ENCODE data around the gene SELL. TPM values are rescaled to one million over a fixed set of nuclear protein-coding genes. Genes with fewer than 3 reads are reported as not detected.
A peak's percentile ranks its signal among the peaks of the same experiment; 100 is the strongest.
"Not testable (repeated sequence)": the region's sequence is repeated elsewhere in the genome, so short reads cannot be mapped to it uniquely, and the experiment has no call there.

Gene SELL
- polyA plus RNA-seq (ENCODE audit: insufficient read length in 4 of 4): 1 to 10 TPM; 2.6 to 4.7 (median 3.2) TPM

DNA sequence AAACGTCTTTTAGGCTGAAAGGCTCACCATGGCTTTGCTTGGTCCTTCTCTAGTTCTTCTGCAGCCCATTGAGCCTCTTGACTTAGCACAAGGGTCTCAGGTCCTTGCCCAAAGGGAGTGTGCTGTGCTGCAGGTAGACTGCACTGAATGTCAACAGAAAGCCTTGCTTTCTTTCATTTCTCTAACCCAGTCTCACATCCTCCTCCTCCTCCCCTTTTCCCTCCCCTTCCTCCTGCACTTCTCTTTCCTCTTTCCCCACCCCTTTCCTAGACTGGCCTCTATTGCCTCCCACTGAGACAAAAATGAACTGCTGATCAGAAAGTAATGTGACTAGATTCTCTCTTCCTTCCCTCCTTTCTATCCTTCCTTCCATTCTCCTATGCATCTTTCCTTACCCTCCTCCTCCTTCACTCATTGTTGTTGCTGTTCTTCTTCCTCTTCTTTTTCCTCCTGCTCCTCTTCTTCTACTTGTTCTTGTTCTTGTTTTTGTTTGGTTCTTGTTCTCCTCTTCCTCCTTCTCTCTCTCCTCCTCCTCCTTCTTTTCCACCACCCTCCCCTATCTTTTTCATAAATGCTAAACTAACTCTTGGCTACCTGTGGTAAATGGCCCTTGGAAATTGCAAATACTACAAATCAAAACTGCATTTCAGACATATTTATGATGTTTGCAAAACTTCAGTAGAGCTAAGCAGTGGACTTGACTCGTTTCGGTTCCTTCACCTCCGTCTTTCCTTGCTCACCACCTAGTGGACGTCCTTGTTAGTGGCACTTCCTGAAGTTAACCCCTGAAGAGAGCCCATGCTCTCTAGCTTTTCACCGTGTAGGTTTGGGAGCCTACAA lies at the start of gene SELL:
TSS of gene SELL (minus strand) at position 152 of the 840 bp plus-strand sequence. CDS start at position 30, 122 bp downstream.
- peak; percentile 6 to 40 (median 17) for DNase-seq (ENCODE audit: low read depth in 4 of 4, low spot score in 3 of 4)

DNA sequence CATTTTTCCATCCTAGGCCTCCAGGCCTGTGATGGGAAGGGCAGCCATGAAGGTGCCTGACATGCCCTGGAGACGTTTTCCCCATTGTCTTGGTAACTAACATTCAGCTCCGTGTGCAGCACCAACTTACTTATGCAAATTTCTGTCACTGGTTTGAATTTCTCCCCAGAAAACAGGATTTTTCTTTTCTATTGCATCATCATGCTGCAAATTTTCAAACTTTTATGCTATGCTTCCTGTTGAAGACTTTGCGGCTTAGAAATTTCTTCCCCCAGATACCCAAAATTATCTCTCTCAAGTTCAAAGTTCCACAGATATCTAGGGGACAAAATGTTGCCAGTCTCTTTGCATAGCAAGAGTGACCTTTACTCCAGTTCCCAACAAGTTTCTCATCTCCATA lies 47.6 kb upstream of the SELL start:
- no peak for DNase-seq (ENCODE audit: low read depth in 4 of 4, low spot score in 3 of 4)

DNA sequence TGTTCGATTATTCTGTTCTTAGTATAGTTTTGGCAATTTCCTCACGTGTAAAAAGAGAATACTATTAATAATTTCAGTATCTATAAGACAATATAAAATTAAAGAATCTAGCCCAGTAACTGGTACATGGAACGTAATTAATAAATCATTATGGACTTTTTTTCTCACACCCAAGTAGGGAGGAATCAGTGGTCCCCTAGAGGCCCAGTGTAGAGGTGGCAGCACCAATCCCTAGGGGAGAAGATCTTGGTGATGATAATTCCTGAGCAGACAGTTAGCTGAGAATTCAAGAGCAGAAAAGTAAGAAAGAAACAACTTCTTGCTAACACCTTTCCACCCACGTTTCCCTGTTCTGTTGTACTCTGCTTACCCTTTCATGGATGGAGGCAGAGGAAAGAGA lies 42.1 kb upstream of the SELL start:
- DNase-seq (ENCODE audit: low read depth in 4 of 4, low spot score in 3 of 4): no peak

DNA sequence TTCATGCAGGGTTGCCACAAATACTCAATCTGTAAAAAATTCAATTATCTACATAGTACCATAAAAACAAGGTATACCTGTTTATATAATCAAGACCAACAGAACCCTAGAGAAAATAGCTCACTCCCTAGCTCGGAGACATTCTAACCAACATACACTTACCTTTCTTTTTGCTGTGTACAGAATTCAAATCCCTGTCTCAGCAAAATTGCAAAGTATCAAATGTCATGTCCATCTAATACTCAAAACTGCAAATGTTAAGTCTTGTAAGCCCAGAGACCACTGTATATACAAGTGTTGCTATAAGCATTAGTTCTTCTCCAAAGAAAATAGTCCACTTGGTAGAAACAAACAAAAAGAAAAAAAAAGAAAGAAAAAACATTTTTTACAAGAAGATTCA lies 38.6 kb upstream of the SELL start:
- no peak for DNase-seq (ENCODE audit: low read depth in 4 of 4, low spot score in 3 of 4)

DNA sequence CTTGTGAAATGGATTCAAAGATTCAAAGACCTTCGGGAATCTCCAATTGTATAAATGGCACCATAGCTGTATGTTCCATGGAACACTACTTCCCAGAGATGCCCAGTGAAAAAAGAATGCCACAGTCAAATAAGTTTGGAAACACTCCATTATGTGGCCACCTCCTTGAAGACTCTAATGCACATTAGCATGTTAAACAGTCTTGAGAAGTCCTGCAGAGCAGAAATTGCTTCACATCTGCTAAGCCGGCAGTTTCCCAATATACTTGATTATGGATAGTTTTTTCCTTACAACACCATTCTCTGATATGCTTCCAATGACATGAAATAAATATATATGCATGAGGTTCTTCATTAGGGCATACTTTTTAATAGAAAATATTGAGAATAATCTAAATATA lies 35.1 kb upstream of the SELL start:
- DNase-seq (ENCODE audit: low read depth in 4 of 4, low spot score in 3 of 4): no peak

DNA sequence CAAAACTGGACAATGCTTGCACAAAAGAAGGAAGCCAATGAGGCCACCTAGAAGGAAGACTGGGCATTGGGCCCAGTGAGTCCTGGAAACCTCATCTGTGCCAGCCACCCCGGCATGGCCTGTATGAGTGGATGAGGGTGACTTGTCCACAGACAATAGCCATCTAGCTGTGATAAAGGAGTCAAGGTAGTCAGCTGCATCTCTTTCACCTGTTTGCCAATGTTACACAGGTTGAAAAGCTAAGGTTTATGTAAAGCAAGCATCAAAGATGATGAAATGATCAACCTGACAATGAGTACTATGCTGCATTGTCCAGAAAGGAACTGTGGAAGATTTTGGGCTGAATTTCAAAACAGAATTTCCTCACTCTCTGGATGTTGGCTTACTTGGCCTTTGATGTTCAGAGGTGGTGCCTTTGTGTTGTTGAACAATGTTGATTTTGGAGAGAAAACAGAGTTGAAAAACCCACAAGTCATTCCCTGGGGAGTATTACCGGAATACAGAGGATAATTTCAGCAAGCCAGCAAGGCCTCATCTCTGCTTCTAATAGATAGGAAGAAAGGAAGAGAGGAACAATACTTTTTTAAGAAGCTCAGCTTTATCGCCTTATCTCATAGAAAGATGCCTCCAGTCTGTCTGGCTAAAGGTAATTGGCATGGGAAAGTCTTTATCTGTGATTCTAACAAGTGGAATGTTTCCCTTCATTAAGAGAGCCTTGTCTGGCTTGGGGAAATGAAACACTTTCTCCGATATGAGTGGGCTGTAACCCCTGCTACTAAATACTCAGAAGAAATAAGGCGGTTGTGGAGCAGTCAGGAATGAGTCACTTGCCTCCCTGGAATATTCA lies 33.8 kb upstream of the SELL start:
- DNase-seq (ENCODE audit: low read depth in 4 of 4, low spot score in 3 of 4): no peak

DNA sequence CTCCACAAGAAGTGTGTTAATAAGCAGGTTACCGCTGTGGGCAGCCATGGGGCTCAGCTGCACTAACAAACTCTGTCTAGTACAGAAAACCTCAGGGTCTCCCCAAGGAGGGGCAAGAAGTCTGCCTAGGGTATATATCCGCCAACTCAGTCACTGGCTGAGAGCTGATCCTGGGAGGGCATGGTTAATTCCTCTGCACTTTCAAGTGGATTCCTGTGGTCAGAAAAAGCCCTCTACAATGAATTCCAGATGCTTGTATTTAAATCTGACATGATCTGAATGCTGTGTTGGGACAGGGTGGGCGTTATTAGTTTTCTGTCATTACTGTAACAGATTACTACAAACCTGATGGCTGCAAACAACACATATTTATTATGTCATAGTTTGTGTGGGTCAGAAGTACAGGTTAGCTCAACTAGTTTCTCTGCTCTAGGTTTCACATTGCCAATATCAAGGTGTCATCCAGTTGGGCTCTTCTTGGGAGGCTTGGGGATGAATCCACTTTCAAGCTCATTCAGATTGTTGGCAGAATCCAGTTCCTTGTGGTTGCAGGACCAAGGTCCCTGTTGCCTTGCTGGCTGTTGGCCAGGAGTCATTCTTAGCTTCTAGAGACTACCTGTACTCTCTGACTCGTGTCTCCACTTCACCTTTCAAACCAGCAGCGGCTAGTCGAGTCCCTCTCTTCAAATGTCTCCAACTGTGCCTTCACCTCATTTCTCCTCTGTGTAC lies 30.4 kb upstream of the SELL start:
- DNase-seq (ENCODE audit: low read depth in 4 of 4, low spot score in 3 of 4): no peak

DNA sequence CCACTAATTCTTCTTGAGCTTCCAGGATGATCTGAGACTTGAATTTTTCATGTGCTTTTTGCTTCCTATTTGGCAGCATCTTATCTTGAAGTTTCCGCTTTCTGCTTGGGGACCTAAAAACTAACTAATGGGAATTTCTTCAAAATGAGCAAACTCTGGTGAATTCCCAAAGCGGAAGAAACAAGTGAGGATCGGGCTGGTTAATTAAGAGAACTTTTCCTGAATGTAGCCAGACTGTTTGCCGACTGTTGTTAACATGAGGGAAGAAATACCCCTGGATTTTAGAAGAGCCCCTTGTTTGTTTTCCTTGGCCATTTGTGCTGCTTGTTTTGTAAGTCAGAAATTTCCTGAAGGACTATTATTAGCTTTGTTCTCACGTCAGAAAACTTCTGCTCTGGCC lies 28.6 kb upstream of the SELL start:
- DNase-seq (ENCODE audit: low read depth in 4 of 4, low spot score in 3 of 4): no peak

DNA sequence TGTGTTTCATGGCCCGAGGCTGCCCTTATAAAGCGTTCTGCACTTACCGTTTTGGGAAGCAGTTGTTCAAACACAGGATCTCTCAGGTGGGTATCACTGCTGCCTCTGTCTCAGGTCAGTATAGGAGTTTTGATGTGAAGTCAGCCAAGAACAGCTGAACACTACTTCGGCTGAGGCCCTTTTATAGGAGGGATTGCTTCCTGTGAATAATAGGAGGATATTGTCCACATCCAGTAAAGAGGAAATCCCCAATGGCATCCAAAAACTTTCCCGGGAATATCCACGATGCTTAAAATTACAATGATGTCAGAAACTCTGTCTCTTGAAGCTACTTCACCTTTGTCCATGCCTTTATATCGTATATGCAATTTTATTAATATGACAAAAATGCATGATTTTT lies 22.5 kb upstream of the SELL start, which contains the start of gene SELE:
TSS of gene SELE (minus strand) at position 156 of the 400 bp plus-strand sequence. CDS start 467 bp downstream, outside the sequence.
- DNase-seq (ENCODE audit: low read depth in 4 of 4, low spot score in 3 of 4): no peak

DNA sequence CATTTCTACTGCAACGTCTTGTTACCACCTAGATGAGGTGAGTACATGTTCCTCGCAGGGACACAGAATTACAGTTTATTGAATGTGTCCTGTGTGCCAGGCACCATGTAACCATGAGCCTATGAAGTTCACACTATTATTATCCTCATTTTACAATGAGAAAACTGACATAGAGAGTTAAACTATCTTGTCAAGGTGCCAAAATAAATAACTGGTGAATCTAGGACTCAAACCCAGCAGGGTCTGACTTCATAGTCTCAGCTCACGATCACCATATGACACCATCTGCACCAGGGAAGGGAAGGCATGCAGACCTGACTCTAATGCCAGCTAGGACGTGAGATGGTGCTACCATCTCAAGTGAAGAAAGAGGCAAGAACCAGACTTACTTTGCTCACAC lies 20.0 kb upstream of the SELL start:
- DNase-seq (ENCODE audit: low read depth in 4 of 4, low spot score in 3 of 4): no peak

DNA sequence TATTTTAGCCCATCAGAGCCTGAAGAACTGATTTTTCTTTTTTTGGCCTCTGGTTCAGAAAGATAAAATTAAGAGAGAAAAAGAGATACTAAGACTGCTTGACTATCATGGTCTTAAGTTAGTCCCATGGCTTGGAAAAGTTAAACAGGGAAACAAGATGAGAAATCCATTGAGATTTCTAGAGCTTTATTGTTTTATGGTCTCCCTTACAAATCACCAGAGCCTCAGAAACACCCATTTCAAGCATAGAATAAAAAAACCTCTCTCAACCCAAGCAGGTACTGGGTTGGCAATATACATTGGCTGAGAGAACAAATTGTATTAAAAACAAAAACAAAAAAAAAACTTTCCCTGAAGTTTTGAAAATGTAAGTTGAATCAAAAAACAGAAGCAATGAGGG lies 18.6 kb upstream of the SELL start:
- DNase-seq (ENCODE audit: low read depth in 4 of 4, low spot score in 3 of 4): no peak

DNA sequence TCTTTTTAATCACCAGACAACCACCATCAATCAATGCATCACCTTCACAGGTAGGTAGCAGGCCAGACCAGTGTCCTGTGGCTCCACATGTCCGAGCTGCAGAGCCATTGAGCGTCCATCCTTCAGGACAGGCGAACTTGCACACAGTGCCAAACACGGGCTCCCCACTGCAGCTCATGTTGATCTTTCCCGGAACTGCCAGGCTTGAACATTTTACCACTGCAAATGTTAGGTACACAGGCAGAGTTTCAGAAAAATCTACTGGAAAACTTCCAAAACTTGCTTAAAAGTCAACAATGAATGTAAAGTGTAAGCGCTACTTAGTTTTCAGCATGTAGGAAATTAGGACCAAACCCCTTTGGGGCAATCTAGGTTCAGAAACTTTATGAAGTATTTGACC lies 15.9 kb upstream of the SELL start:
- no peak for DNase-seq (ENCODE audit: low read depth in 4 of 4, low spot score in 3 of 4)

DNA sequence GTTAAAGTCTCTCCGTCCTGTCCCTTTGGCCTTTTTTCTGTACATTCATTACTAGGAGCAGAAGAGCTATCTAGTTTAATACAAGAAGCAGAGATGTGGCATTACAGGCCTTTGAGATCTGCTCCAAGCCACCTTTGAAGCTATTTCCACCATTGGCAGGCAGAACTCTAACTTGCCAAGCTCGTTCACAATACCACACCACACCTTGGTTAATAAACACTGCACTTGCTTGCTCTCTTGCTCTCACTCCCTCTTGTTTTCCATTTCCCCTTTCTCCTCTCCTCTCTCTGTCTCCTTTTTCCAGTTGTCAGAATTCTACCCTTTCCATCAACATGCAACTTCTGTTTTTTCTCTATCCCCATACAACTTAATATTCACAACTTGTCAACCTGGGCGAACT lies 15.4 kb upstream of the SELL start:
- no peak for DNase-seq (ENCODE audit: low read depth in 4 of 4, low spot score in 3 of 4)

DNA sequence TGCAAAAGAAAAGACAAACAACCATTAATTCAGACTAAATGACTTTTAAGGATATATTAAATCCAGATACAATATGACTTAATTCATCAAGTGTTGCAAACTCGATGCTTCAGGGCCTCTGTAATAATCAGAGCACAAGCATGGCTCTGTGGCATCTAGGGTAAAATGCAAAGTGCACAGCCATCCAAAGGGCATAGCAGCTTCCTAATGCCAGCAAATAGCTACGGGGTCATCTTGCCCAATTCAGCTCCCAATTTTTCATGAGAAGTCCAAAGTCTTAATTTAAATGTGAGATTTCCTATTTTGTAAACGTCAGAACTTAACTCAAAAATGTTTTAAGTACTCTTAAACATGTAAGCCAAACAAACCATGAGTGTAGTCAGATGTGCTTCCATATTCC lies 14.5 kb upstream of the SELL start:
- DNase-seq (ENCODE audit: low read depth in 4 of 4, low spot score in 3 of 4): no peak

DNA sequence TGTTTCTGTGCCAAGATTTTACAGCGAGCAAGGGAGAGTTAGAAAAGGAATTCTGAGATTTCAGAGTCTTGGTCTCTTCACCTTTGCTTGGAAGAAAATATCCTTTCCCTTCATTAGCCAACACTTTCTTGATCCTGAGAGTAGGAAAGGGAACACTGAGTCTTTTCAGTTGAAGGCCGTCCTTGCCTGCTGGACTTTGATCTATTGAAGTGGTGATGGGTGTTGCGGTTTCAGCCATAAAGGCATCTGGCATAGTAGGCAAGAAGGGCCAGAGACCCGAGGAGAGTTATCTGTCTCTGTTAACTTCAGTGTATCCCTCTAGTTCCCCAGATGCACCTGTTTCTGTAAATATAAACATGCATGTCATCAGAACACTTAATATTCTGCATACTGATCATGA lies 12.7 kb upstream of the SELL start:
- DNase-seq (ENCODE audit: low read depth in 4 of 4, low spot score in 3 of 4): no peak

DNA sequence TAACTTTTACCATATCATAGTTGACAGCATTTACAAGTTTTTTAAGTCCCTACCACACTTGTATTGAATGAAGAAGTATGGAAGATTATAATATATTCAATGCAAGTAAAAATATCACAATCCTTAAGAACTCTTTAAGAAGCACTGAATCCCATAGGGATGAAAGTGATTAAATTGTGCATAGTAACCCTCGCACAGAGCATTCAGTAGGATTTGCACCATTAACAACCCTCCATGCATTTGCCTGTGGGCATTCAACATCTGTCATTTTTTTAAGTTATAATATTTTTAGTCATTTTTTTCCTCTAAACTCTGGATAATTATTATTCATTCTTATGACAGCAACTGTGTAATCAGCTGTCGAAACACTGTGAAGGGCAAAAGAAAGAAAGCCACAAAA lies 12.3 kb upstream of the SELL start:
- no peak for DNase-seq (ENCODE audit: low read depth in 4 of 4, low spot score in 3 of 4)

DNA sequence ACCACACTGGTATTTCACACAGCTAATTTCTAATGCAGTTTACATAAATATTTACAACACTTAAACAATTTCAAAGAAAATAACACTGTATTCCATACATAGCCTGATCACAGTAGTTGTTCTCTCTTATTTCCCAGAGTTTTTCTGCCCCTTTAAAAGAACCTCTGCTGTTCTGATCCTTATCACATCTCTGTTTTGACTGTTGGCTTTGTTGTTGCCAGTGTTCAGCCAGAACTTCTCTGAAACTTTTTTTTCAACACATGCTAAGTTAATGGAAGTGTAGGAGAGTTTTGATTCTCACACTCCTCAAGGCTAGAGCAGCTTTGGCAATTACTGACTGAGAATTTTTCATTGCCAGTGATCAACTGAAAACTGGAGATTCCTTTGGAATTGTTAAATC lies 11.4 kb upstream of the SELL start:
- DNase-seq (ENCODE audit: low read depth in 4 of 4, low spot score in 3 of 4): no peak

DNA sequence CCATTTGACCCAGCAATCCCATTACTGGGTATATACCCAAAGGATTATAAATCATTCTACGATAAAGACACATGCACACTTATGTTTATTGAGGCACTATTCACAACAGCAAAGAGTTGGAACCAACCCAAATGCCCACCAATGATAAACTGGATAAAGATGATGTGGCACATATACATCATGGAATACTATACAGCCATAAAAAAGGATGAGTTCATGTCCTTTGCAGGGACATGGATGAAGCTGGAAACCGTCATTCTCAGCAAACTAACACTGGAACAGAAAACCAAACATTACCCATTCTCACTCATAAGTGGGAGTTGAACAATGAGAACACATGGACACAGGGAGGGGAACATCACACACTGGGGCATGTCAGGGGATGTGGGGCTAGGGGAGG lies 3.7 kb upstream of the SELL start:
- DNase-seq (ENCODE audit: low read depth in 4 of 4, low spot score in 3 of 4): not testable (repeated sequence)

DNA sequence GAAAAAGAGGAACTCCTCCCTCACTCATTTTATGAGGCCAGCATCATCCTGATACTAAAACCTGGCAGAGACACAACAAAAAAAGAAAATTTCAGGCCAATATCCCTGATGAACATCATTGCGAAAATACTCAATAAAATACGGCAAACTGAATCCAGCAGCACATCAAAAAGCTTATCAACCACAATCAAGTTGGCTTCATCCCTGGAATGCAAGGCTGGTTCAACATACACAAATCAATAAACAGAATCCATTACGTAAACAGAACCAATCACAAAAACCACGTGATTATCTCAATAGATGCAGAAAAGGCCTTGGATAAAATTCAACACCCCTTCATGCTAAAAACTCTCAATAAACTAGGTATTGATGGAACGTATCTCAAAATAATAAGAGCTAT lies 1.7 kb upstream of the SELL start:
- DNase-seq (ENCODE audit: low read depth in 4 of 4, low spot score in 3 of 4): not testable (repeated sequence)

DNA sequence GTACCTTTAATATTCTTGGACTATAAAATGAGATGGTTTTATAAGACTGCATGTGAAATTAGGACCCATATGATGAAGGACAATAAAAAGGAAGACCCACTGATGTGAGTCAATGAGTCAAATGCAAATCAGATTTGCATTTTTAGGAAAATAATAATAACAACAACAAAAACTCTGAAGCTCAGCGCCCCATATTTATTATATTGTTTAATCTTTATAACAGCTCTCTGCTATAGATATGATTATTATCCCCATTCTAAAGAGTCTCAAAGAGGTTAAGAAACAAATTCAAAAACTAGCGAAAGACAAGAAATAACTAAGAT lies 850 bp upstream of the SELL start:
- DNase-seq (ENCODE audit: low read depth in 4 of 4, low spot score in 3 of 4): no peak

DNA sequence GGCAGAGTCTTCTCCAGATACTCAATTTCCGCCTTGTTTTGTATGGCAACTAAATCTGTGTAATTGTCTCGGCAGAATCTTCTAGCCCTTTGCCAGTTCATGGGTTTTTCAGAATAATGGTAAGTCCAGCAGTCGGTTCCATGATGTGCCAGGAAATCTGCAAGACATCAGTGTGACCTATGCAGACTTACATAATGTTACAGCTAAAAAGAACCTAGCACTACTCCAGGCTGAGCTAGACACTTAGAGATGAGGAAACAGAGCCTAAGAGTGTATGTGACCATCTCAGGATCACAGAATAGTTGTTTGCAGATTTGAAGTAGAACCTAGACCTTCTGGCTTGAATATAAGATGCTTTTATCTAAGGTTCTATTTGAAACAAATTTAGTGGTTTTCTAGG lies 2.8 kb downstream of the SELL start:
- DNase-seq (ENCODE audit: low read depth in 4 of 4, low spot score in 3 of 4): no peak

All from left renal pelvis (tissue), 4 donors.